ENCODE results near the gene ART5. TPM values are rescaled to one million over a fixed set of nuclear protein-coding genes. Genes with fewer than 3 reads are reported as not detected.
A peak's percentile ranks its signal among the peaks of the same experiment; 100 is the strongest.

ART5 gene
- polyA plus RNA-seq (ENCODE audit: insufficient read depth in 1 of 5, insufficient read length in 5 of 5, low replicate concordance in 1 of 5) = 1 to 10 TPM; 1.0 to 2.1 (median 1.1) TPM
- long read RNA-seq, donor 1 = 0 reads
- long read RNA-seq, donor 2 = 0 reads
- long read RNA-seq, donor 3, partial matches to known transcripts = 0 of 2 reads
- long read RNA-seq, donor 3, other reads (novel, unspliced or antisense) = 0 of 2 reads
- long read RNA-seq, donor 4 = 0 reads
- long read RNA-seq, donor 5 = 0 reads
- long read RNA-seq, donor 6 = 0 reads
- long read RNA-seq, donor 7 = 0 reads
- long read RNA-seq, donor 8 = 0 reads

GRCh38 chr11:3641701-3642070 lies at the start of gene ART5:
TSS of gene ART5 (minus strand) at chr11:3641992. CDS start at chr11:3641862, 130 bp downstream.
- DNase-seq = no peak

- no peak for DNase-seq
Measured at GRCh38 chr11:3686751-3687150, 45.0 kb upstream of the ART5 start.

- peak; percentile 20 to 25 for DNase-seq
Measured at GRCh38 chr11:3685923-3686322, 44.1 kb upstream of the ART5 start.

- DNase-seq = no peak
Measured at GRCh38 chr11:3684819-3685172, 43.0 kb upstream of the ART5 start.

- no peak for DNase-seq
Measured at GRCh38 chr11:3684129-3684818, 42.5 kb upstream of the ART5 start.

GRCh38 chr11:3683039-3683438 lies 41.2 kb upstream of the ART5 start:
- no peak for DNase-seq

- no peak for DNase-seq
Measured at GRCh38 chr11:3679077-3679476, 37.3 kb upstream of the ART5 start.

GRCh38 chr11:3675971-3676370 lies 34.2 kb upstream of the ART5 start:
- DNase-seq = no peak

GRCh38 chr11:3674189-3674588 lies 32.4 kb upstream of the ART5 start:
- DNase-seq = no peak

GRCh38 chr11:3671334-3672254 lies 29.8 kb upstream of the ART5 start, which contains the start of gene CHRNA10:
TSS of gene CHRNA10 (minus strand) at chr11:3671384. CDS start at chr11:3671312, 72 bp downstream.
- DNase-seq = no peak

- no peak for DNase-seq
Measured at GRCh38 chr11:3669742-3670183, 28.0 kb upstream of the ART5 start.

GRCh38 chr11:3669128-3669527 lies 27.3 kb upstream of the ART5 start:
- no peak for DNase-seq

- no peak for DNase-seq
Measured at GRCh38 chr11:3667149-3668035, 25.6 kb upstream of the ART5 start.

- DNase-seq = no peak
Measured at GRCh38 chr11:3666023-3666530, 24.3 kb upstream of the ART5 start.

GRCh38 chr11:3665336-3666022 lies 23.7 kb upstream of the ART5 start:
- DNase-seq = no peak

- DNase-seq = no peak
Measured at GRCh38 chr11:3664032-3664630, 22.3 kb upstream of the ART5 start.

GRCh38 chr11:3662856-3663255 lies 21.1 kb upstream of the ART5 start:
- no peak for DNase-seq

- DNase-seq = no peak
Measured at GRCh38 chr11:3660960-3661359, 19.2 kb upstream of the ART5 start.

- no peak for DNase-seq
Measured at GRCh38 chr11:3659595-3660515, 18.1 kb upstream of the ART5 start.
